ENCODE data around the gene ZBTB40.

The ZBTB40 gene

DNA sequence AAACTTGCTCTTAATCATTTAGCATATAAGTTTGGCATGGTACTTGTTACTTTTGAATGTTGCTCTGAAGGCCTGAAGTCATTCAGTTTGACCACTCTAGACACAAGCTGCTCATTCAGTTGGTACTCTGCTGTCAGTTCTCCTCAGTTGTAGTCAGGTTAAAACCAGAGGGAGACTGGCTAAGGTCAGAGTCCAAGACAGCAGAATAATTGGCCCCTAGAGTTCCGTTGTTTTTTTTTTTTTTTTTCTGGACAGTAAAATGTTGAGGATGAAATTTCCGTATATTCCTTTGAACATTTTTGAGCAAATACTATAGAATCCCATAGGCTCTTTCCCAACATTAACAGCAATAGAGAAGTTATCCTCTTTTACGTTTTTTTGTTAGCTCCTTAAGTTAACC, 9.4 kb downstream of the ZBTB40 start:
- Histone ChIP-seq H3K79me2 (ENCODE audit: insufficient read depth, low read length) (peaks cover 22% of the 10 kb centered on the region; the same call in 1 of the 2 replicates), H3K27me3 (ENCODE audit: insufficient read depth, low read length) (no peaks in the 10 kb centered on the region), H2AFZ (ENCODE audit: low read length) (no peak overlapping the region)

DNA sequence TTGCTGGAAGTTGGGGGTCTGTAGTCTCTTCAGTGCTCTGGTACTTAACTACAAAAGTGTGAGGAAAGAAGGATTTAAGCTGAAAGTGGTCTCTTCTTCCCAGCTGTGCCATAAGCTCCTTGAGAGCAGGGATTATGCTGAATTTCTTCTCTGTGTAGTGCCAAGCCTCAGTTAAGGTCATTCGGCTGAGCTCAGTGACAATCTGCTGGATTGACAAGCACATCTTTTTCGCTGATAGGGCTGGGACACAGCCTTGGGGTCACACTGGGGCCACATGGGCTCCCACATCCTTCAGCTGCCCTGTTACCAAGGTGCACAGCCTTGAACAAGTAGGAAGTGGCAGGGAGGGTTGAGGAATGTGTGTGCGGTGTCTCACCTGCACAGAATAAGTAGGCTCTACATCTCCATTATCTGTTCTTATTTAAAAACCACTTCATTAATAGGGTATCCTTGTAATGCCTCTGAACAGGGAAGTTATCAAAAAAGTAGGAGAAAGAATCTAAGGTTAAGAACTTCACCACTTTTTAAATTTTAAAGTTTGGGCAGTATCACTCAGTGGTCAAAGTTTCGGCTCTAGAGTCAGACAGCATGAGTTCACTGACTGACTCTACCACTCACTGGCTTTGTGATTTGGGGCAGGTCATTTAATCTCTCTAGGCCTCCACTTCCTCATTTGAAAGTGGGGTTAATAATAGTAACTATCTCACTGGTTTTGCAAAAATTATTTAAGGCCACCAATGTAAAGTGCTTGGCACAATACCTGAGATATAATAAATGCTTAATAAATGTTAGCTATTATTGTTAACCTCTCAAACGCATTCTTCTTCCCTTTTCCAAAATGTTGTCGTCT, 10.3 kb downstream of the ZBTB40 start:
- Histone ChIP-seq H4K20me1 (ENCODE audit: insufficient read depth, low read length) (no peaks in the 10 kb centered on the region), H3K9me3 (ENCODE audit: low read length) (peaks cover 17% of the 10 kb centered on the region), H3K4me2 (ENCODE audit: low read length) (no peak overlapping the region), H3K36me3 (ENCODE audit: insufficient read depth, low read length) (peaks cover 4% of the 10 kb centered on the region; the same call in 1 of the 2 replicates), H3K9ac (ENCODE audit: low read length) (no peak overlapping the region), H3K27me3 (ENCODE audit: insufficient read depth, low read length) (no peaks in the 10 kb centered on the region), H3K4me3 (ENCODE audit: low read depth, low read length, poor library complexity, severe bottlenecking) (no peak overlapping the region), H3K4me1 (ENCODE audit: insufficient read depth, low read length, severe bottlenecking) (peaks cover 5% of the 10 kb centered on the region), H3K9me2 (ENCODE audit: low read depth, low read length) (no peaks in the 10 kb centered on the region), H3K27ac (ENCODE audit: low read depth, low read length, poor library complexity, severe bottlenecking) (no peak overlapping the region), H2AFZ (ENCODE audit: low read length) (no peak overlapping the region), H3F3A (ENCODE audit: insufficient read depth, low read length) (no peaks in the 10 kb centered on the region), H3K79me2 (ENCODE audit: insufficient read depth, low read length) (peaks cover 26% of the 10 kb centered on the region; the same call in 1 of the 2 replicates)
- TF ChIP-seq EZH2 (IDR thresholded peaks at IDR 0.05; ENCODE audit: borderline replicate concordance, low read length) = no peak
- TF ChIP-seq, protein P1, sequence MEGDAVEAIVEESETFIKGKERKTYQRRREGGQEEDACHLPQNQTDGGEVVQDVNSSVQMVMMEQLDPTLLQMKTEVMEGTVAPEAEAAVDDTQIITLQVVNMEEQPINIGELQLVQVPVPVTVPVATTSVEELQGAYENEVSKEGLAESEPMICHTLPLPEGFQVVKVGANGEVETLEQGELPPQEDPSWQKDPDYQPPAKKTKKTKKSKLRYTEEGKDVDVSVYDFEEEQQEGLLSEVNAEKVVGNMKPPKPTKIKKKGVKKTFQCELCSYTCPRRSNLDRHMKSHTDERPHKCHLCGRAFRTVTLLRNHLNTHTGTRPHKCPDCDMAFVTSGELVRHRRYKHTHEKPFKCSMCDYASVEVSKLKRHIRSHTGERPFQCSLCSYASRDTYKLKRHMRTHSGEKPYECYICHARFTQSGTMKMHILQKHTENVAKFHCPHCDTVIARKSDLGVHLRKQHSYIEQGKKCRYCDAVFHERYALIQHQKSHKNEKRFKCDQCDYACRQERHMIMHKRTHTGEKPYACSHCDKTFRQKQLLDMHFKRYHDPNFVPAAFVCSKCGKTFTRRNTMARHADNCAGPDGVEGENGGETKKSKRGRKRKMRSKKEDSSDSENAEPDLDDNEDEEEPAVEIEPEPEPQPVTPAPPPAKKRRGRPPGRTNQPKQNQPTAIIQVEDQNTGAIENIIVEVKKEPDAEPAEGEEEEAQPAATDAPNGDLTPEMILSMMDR (IDR thresholded peaks at IDR 0.05; ENCODE audit: low read length) = no peak

More for the DNA sequence above, 9.4 kb downstream of the ZBTB40 start:
- H3F3A ChIP-seq (ENCODE audit: insufficient read depth, low read length) = no peaks in the 10 kb centered on the region
- no peak overlapping the region for H3K4me2 ChIP-seq (ENCODE audit: low read length)
- peaks cover 5% of the 10 kb centered on the region for H3K4me1 ChIP-seq (ENCODE audit: insufficient read depth, low read length, severe bottlenecking)
- no peaks in the 10 kb centered on the region for H3K9me2 ChIP-seq (ENCODE audit: low read depth, low read length)
- no peak for TF ChIP-seq EZH2 (IDR thresholded peaks at IDR 0.05; ENCODE audit: borderline replicate concordance, low read length)
- TF ChIP-seq, protein P1 (IDR thresholded peaks at IDR 0.05; ENCODE audit: low read length) = no peak
- H3K9me3 ChIP-seq (ENCODE audit: low read length) = peaks cover 17% of the 10 kb centered on the region
- no peak overlapping the region for H3K4me3 ChIP-seq (ENCODE audit: low read depth, low read length, poor library complexity, severe bottlenecking)
- H3K36me3 ChIP-seq (ENCODE audit: insufficient read depth, low read length) = peaks cover 4% of the 10 kb centered on the region; the same call in 1 of the 2 replicates
- no peaks in the 10 kb centered on the region for H4K20me1 ChIP-seq (ENCODE audit: insufficient read depth, low read length)
- H3K27ac ChIP-seq (ENCODE audit: low read depth, low read length, poor library complexity, severe bottlenecking) = no peak overlapping the region
- H3K9ac ChIP-seq (ENCODE audit: low read length) = no peak overlapping the region

DNA sequence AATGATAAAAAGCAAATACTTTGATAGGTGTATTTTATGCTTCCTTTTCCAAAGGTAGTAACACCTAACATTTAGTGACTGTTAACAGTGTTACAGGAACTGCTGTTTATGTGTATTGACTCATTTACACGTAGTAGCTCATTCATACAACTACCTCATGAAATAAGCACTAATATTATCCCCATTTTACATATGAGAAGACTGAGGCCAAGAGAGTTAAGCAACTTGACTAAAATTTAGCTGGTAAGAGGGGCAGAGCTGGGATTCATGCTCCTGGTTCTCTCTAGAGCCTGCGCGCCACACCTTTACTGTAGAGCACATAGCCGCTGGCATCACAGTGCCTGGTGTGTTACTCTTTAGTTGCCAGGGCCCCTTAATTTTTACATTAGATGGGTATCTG, 11.3 kb downstream of the ZBTB40 start:
- H3K36me3 ChIP-seq (ENCODE audit: insufficient read depth, low read length) = peaks cover 4% of the 10 kb centered on the region; the same call in 1 of the 2 replicates
- no peaks in the 10 kb centered on the region for H4K20me1 ChIP-seq (ENCODE audit: insufficient read depth, low read length)
- H3K27me3 ChIP-seq (ENCODE audit: insufficient read depth, low read length) = no peaks in the 10 kb centered on the region
- no peak overlapping the region for H3K27ac ChIP-seq (ENCODE audit: low read depth, low read length, poor library complexity, severe bottlenecking)
- peaks cover 5% of the 10 kb centered on the region for H3K4me1 ChIP-seq (ENCODE audit: insufficient read depth, low read length, severe bottlenecking)
- H2AFZ ChIP-seq (ENCODE audit: low read length) = no peak overlapping the region
- peaks cover 17% of the 10 kb centered on the region for H3K9me3 ChIP-seq (ENCODE audit: low read length)
- no peaks in the 10 kb centered on the region for H3F3A ChIP-seq (ENCODE audit: insufficient read depth, low read length)
- H3K79me2 ChIP-seq (ENCODE audit: insufficient read depth, low read length) = peaks cover 30% of the 10 kb centered on the region; the same call in 1 of the 2 replicates
- TF ChIP-seq, protein P1 (IDR thresholded peaks at IDR 0.05; ENCODE audit: low read length) = no peak
- TF ChIP-seq EZH2 (IDR thresholded peaks at IDR 0.05; ENCODE audit: borderline replicate concordance, low read length) = no peak
- no peak overlapping the region for H3K4me2 ChIP-seq (ENCODE audit: low read length)
- H3K4me3 ChIP-seq (ENCODE audit: low read depth, low read length, poor library complexity, severe bottlenecking) = no peak overlapping the region
- no peak overlapping the region for H3K9ac ChIP-seq (ENCODE audit: low read length)
- no peaks in the 10 kb centered on the region for H3K9me2 ChIP-seq (ENCODE audit: low read depth, low read length)

All from OCI-LY1 (cell line).